ENCODE data around the gene MCC. TPM values are rescaled to one million over a fixed set of nuclear protein-coding genes. Genes with fewer than 3 reads are reported as not detected.

The MCC gene
- total and polyA plus RNA-seq, 2 donors (not counting 1 experiment from before 2014, with no cell fraction given) = 3.2 to 41.3 TPM

DNA sequence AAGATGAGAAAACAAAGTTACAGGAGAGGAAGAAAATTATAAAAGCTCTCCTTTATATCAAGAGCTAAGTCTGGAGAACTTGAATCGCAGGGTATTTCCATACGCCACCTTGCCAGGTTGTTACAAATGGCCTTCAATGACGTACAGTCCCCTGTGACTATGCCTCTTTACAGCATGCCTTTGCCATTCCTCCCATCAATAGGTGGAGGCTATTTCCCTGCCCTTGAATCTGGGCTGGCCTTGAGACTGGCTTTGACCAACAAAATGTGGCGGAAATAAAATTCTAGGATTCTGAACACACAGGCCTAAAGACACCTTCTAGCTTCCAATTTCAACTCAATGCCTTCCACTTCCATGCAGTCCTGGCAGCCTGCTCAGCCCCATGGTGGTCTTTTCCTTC, 99.1 kb downstream of the MCC start:
- no peak overlapping the region for H2AFZ ChIP-seq (ENCODE audit: low read length)

DNA sequence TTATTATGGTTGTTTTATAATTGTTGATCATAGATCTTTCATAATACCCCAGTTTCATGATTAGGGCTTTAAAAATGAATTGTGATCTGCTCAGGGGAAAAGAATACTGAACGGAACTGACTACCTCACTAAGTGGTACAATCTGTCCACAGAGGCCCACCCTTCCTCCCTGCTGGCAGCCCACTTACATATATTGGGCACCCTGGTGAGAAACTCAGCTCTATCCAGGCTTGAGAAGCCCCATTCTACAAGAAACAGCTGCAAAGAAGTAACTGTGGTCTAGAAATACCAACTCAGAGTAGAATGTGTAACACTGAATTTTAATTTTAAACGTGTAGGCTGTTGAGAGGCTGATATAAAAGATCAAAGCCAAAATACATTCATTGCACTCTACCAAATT, 100.4 kb downstream of the MCC start:
- Histone ChIP-seq H3K4me2 (ENCODE audit: extremely low read depth, insufficient read depth, low read length) (no peak overlapping the region), H3K4me3 (replicated peaks in 1 of 4; ENCODE audit: control extremely low read depth in 1 of 4, insufficient read depth in 1 of 4, low read depth in 3 of 4, low read length in 4 of 4) (no peak overlapping the region), H3K4me1 (ENCODE audit: control insufficient read depth, extremely low read depth, insufficient read depth, low read length) (no peaks in the 10 kb centered on the region), H3K9me3 (ENCODE audit: control insufficient read depth, insufficient read depth, low read depth, low read length) (no peaks in the 10 kb centered on the region), H3K79me2 (ENCODE audit: control insufficient read depth, insufficient read depth, low read length) (no peaks in the 10 kb centered on the region), H3K9ac (ENCODE audit: insufficient read depth, low read length) (no peak overlapping the region), H3K27ac (ENCODE audit: insufficient read depth, low read length) (no peak overlapping the region), H3K36me3 (ENCODE audit: control insufficient read depth, insufficient read depth, low read length) (no peaks in the 10 kb centered on the region), H3K27me3 (ENCODE audit: control insufficient read depth, insufficient read depth, low read length) (no peaks in the 10 kb centered on the region), H4K20me1 (ENCODE audit: control insufficient read depth, extremely low read depth, insufficient read depth, low read length) (no peaks in the 10 kb centered on the region), H2AFZ (ENCODE audit: low read length) (no peak overlapping the region)
- no peak for TF ChIP-seq EZH2 (IDR thresholded peaks at IDR 0.05; ENCODE audit: low read length, missing control alignments)
- TF ChIP-seq, protein P1, sequence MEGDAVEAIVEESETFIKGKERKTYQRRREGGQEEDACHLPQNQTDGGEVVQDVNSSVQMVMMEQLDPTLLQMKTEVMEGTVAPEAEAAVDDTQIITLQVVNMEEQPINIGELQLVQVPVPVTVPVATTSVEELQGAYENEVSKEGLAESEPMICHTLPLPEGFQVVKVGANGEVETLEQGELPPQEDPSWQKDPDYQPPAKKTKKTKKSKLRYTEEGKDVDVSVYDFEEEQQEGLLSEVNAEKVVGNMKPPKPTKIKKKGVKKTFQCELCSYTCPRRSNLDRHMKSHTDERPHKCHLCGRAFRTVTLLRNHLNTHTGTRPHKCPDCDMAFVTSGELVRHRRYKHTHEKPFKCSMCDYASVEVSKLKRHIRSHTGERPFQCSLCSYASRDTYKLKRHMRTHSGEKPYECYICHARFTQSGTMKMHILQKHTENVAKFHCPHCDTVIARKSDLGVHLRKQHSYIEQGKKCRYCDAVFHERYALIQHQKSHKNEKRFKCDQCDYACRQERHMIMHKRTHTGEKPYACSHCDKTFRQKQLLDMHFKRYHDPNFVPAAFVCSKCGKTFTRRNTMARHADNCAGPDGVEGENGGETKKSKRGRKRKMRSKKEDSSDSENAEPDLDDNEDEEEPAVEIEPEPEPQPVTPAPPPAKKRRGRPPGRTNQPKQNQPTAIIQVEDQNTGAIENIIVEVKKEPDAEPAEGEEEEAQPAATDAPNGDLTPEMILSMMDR (conservative IDR thresholded peaks at IDR 0.05 in 1 of 2, IDR thresholded peaks at IDR 0.05 in 1 of 2; ENCODE audit: low read depth in 1 of 2, low read length in 2 of 2) = no peak
- DNase-seq (ENCODE audit: low read depth in 2 of 2) = no peak

More for the DNA sequence above, 99.1 kb downstream of the MCC start:
- H3K79me2 ChIP-seq (ENCODE audit: control insufficient read depth, insufficient read depth, low read length) = no peaks in the 10 kb centered on the region
- no peak for DNase-seq (ENCODE audit: low read depth in 2 of 2)
- no peaks in the 10 kb centered on the region for H3K27me3 ChIP-seq (ENCODE audit: control insufficient read depth, insufficient read depth, low read length)
- H3K9ac ChIP-seq (ENCODE audit: insufficient read depth, low read length) = no peak overlapping the region
- H4K20me1 ChIP-seq (ENCODE audit: control insufficient read depth, extremely low read depth, insufficient read depth, low read length) = no peaks in the 10 kb centered on the region
- H3K4me3 ChIP-seq (replicated peaks in 1 of 4; ENCODE audit: control extremely low read depth in 1 of 4, insufficient read depth in 1 of 4, low read depth in 3 of 4, low read length in 4 of 4) = no peak overlapping the region
- H3K36me3 ChIP-seq (ENCODE audit: control insufficient read depth, insufficient read depth, low read length) = no peaks in the 10 kb centered on the region
- no peak overlapping the region for H3K27ac ChIP-seq (ENCODE audit: insufficient read depth, low read length)
- TF ChIP-seq EZH2 (IDR thresholded peaks at IDR 0.05; ENCODE audit: low read length, missing control alignments) = no peak
- TF ChIP-seq, protein P1 (conservative IDR thresholded peaks at IDR 0.05 in 1 of 2, IDR thresholded peaks at IDR 0.05 in 1 of 2; ENCODE audit: low read depth in 1 of 2, low read length in 2 of 2) = no peak
- no peak overlapping the region for H3K4me2 ChIP-seq (ENCODE audit: extremely low read depth, insufficient read depth, low read length)
- H3K9me3 ChIP-seq (ENCODE audit: control insufficient read depth, insufficient read depth, low read depth, low read length) = no peaks in the 10 kb centered on the region
- H3K4me1 ChIP-seq (ENCODE audit: control insufficient read depth, extremely low read depth, insufficient read depth, low read length) = no peaks in the 10 kb centered on the region

DNA sequence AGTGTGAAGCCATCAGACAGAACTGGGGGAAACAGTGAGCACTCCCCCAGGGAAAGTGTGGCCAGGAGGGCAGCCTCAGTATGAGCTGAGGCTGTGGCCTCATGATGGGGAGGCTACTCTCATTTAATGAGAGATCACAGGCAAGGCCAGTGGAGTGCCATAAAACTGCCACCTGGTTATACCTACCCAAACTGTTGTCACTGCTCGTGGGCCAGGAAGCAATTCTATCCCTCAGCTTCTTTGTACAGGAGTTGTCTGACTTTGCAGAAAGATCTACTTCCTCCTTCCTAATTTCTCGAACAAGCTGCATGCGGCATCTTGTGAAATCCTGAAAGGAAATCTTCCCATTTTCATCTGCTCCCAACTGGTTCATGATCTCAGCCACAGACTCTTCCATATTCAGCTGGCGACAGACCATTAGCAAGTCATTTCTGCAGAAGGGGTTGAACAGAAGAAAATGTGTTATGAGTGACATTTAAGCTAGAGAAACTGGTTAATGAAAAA, 103.4 kb downstream of the MCC start:
- Histone ChIP-seq H3K4me1 (ENCODE audit: control insufficient read depth, extremely low read depth, insufficient read depth, low read length) (no peaks in the 10 kb centered on the region), H3K9ac (ENCODE audit: insufficient read depth, low read length) (no peak overlapping the region), H2AFZ (ENCODE audit: low read length) (no peak overlapping the region), H3K9me3 (ENCODE audit: control insufficient read depth, insufficient read depth, low read depth, low read length) (no peaks in the 10 kb centered on the region), H3K79me2 (ENCODE audit: control insufficient read depth, insufficient read depth, low read length) (no peaks in the 10 kb centered on the region), H3K27ac (ENCODE audit: insufficient read depth, low read length) (no peak overlapping the region), H4K20me1 (ENCODE audit: control insufficient read depth, extremely low read depth, insufficient read depth, low read length) (no peaks in the 10 kb centered on the region), H3K36me3 (ENCODE audit: control insufficient read depth, insufficient read depth, low read length) (no peaks in the 10 kb centered on the region), H3K27me3 (ENCODE audit: control insufficient read depth, insufficient read depth, low read length) (no peaks in the 10 kb centered on the region), H3K4me3 (replicated peaks in 1 of 4; ENCODE audit: control extremely low read depth in 1 of 4, insufficient read depth in 1 of 4, low read depth in 3 of 4, low read length in 4 of 4) (no peak overlapping the region), H3K4me2 (ENCODE audit: extremely low read depth, insufficient read depth, low read length) (no peak overlapping the region)
- TF ChIP-seq, protein P1 (conservative IDR thresholded peaks at IDR 0.05 in 1 of 2, IDR thresholded peaks at IDR 0.05 in 1 of 2; ENCODE audit: low read depth in 1 of 2, low read length in 2 of 2) = no peak
- no peak for TF ChIP-seq EZH2 (IDR thresholded peaks at IDR 0.05; ENCODE audit: low read length, missing control alignments)
- no peak for DNase-seq (ENCODE audit: low read depth in 2 of 2)
